Measurements from ENCODE around the gene IAH1. TPM values are rescaled to one million over a fixed set of nuclear protein-coding genes. Genes with fewer than 3 reads are reported as not detected.

The IAH1 gene
- total RNA-seq, 2 donors from 2014 or later, result 37.7 to 53.9 TPM

DNA sequence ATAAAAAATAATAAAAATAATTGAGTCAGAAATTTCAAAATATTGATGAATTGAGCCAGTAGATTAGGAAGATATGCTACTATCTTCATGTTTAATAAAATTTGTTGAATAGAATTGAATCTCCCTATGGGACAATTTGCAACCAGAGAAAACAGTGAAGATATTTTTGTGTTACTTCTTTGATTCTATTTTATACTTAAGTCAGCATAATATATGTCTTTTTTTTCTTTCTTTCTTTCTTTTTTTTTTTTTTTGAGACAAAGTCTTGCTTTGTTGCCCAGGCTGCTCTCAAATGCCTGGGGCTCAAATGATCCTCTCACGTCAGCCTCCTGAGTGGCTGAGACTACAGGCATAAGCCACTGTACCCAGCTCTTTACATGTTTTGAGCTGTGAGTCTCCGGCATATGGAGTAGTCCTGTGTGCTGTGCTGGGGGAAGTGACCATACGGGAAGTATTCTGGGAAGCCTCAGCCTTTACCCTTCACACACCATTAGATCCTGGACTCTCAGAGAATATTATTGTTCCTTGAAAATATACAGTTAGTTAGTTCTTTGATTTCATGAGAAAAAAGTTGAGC, 13.8 kb upstream of the IAH1 start:
- intact Hi-C loops (cut with DNase I), result no loop called here
- Histone ChIP-seq H3K9me3 (no peaks in the 10 kb centered on the region), H3K4me1 (no peaks in the 10 kb centered on the region), H3K9ac (ENCODE audit: low read depth in 2 of 2, low read length in 2 of 2) (no peak overlapping the region), H3K27me3 (no peaks in the 10 kb centered on the region), H3K27ac (no peak overlapping the region), H3K36me3 (no peaks in the 10 kb centered on the region), H3K4me3 (no peak overlapping the region)
- DNase-seq, result no peak
- TF ChIP-seq, protein P1, sequence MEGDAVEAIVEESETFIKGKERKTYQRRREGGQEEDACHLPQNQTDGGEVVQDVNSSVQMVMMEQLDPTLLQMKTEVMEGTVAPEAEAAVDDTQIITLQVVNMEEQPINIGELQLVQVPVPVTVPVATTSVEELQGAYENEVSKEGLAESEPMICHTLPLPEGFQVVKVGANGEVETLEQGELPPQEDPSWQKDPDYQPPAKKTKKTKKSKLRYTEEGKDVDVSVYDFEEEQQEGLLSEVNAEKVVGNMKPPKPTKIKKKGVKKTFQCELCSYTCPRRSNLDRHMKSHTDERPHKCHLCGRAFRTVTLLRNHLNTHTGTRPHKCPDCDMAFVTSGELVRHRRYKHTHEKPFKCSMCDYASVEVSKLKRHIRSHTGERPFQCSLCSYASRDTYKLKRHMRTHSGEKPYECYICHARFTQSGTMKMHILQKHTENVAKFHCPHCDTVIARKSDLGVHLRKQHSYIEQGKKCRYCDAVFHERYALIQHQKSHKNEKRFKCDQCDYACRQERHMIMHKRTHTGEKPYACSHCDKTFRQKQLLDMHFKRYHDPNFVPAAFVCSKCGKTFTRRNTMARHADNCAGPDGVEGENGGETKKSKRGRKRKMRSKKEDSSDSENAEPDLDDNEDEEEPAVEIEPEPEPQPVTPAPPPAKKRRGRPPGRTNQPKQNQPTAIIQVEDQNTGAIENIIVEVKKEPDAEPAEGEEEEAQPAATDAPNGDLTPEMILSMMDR (IDR thresholded peaks at IDR 0.05), result no peak

DNA sequence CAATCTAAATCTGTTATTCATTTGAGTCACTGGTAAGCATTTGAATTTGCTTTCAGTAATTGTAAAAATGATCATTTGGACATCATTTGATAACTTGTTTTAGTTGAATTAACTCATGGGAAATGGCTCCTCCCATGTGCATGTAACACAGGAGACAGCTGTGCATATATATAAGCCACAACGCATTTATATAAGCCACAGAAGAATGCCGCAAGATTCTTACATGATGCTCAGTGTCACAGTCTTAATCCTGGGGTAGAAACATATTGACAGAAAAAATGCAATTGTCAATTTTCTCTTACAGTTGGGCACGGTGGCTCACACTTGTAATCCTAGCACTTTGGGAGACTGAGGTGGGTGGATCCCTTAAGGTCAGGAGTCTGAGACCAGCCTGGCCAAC, 13.3 kb upstream of the IAH1 start:
- no peak for DNase-seq
- TF ChIP-seq, protein P1 (IDR thresholded peaks at IDR 0.05), result no peak
- no peak overlapping the region for H3K9ac ChIP-seq (ENCODE audit: low read depth in 2 of 2, low read length in 2 of 2)
- H3K9me3 ChIP-seq, result no peaks in the 10 kb centered on the region
- H3K4me1 ChIP-seq, result no peaks in the 10 kb centered on the region
- no peaks in the 10 kb centered on the region for H3K36me3 ChIP-seq
- no peaks in the 10 kb centered on the region for H3K27me3 ChIP-seq
- H3K27ac ChIP-seq, result no peak overlapping the region
- H3K4me3 ChIP-seq, result no peak overlapping the region
- intact Hi-C loops (cut with DNase I), result no loop called here

DNA sequence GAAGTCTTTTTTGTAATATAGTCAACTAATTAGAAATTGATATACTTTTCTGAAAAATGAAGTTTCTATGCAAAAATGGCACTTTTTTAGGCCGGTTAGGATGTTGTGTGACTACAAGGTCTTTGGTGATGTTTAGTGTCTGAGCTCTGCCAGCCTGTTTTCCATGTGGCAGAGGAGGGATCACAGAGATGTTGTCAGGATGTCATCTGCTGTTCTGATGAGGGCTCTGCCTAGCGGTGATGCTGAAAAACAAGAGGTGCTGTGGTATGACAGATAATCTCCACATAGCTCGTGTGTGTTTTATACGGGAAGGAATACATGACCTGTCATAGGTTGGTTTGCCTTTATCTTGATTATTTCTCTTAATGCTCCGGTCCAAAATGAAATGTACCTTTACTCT, 12.0 kb upstream of the IAH1 start:
- intact Hi-C loops (cut with DNase I), result no loop called here
- no peak for DNase-seq
- Histone ChIP-seq H3K36me3 (no peaks in the 10 kb centered on the region), H3K4me1 (no peaks in the 10 kb centered on the region), H3K27ac (no peak overlapping the region), H3K4me3 (no peak overlapping the region), H3K9me3 (no peaks in the 10 kb centered on the region), H3K27me3 (no peaks in the 10 kb centered on the region), H3K9ac (ENCODE audit: low read depth in 2 of 2, low read length in 2 of 2) (no peak overlapping the region)
- TF ChIP-seq, protein P1 (IDR thresholded peaks at IDR 0.05), result no peak

DNA sequence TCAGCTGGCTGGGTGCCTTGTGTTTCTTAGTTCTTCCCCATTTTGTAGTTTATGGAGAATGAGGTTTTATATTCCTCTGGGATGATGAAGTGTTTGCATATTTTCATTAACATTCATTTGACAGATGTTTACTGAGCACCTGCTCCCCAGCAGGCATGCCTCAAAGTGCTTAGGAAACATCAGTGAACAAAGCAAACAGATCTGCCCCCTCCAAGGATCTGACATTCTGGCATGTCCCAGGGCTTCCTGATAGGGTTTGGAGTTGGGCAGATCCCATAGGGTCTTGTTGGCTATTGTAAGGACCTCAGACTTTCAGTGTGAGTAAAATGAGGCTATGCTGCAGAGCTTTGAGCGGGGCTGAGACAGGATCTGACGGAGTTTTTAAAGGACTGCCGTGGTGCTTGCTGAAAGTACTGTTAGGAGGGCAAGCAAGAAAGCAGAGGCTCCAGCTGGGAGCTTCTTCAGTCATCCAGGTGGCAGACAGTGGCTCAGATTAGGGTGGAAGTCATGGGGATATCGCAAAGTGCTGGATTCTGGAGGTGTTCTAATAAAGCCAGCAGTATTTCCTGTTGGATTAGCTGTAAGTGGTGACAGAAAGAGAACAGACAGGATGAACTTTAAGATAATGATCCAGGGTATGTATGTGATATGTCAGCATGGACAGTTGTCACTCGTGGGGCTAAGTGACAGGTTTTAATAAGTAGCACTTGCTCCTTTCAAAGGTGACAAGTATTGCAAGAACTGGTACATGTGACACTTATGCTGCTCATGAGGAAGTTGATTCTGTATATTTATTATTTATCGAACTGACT, 11.3 kb upstream of the IAH1 start:
- H3K9ac ChIP-seq (ENCODE audit: low read depth in 2 of 2, low read length in 2 of 2), result no peak overlapping the region
- no peak overlapping the region for H3K4me3 ChIP-seq
- H3K36me3 ChIP-seq, result no peaks in the 10 kb centered on the region

DNA sequence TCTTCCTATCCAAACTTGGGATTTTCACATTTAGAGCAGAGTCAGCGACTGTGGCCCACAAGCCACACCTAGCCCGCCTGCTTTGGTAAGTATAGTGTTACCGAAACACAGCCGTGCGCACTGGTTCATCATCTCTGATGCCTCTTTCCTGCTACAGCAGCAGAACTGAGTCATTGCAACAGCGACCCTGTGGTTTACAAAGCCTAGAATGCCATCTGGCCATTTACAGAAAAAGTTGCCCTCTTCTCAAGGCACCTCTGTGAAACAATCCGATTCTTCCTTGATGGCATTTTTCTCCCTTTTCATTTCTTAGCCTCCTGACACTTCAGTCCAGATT, 10.7 kb upstream of the IAH1 start:
- Histone ChIP-seq H3K4me3 (no peak overlapping the region), H3K9me3 (no peaks in the 10 kb centered on the region), H3K36me3 (no peaks in the 10 kb centered on the region), H3K27me3 (no peaks in the 10 kb centered on the region), H3K9ac (ENCODE audit: low read depth in 2 of 2, low read length in 2 of 2) (no peak overlapping the region), H3K4me1 (no peaks in the 10 kb centered on the region), H3K27ac (no peak overlapping the region)
- TF ChIP-seq, protein P1 (IDR thresholded peaks at IDR 0.05), result no peak
- no peak for DNase-seq
- intact Hi-C loops (cut with DNase I), result no loop called here

More for the DNA sequence above, 11.3 kb upstream of the IAH1 start:
- Histone ChIP-seq H3K9me3 (no peaks in the 10 kb centered on the region), H3K27ac (no peak overlapping the region), H3K27me3 (no peaks in the 10 kb centered on the region), H3K4me1 (no peaks in the 10 kb centered on the region)
- intact Hi-C loops (cut with DNase I), result no loop called here
- TF ChIP-seq, protein P1 (IDR thresholded peaks at IDR 0.05), result no peak
- no peak for DNase-seq

Measured in colonic mucosa (tissue), 4 donors.